Calu3 (cell line): ENCODE measurements around the gene CHST12. TPM values are rescaled to one million over a fixed set of nuclear protein-coding genes. Genes with fewer than 3 reads are reported as not detected.

Experiments
- BruUV-seq: library from RNA; stranded (reverse); fragments of 400-500 nt; replicated peaks from 2 replicates; lab custom pipeline; 2021; lab: Mats Ljungman, UMichigan
- CTCF ChIA-PET: fragments of 300-600 bp; sonication (Branson Sonifier 250); formaldehyde crosslinking; loops from one replicate; lab custom pipeline; 2022; ENCODE audit warnings: antibody characterized with exemption; lab: Charles Lee
- DNase-seq: peaks from one replicate; pipeline ENCODE4 v3.0.0; 2022
- H3K27ac Mint-ChIP-seq: one replicate; pipeline ENCODE4 v1.8.0; 2022; ENCODE audit warnings: mixed read lengths; ENCODE audit not compliant: unreplicated experiment
- H3K27me3 Mint-ChIP-seq: one replicate; pipeline ENCODE4 v1.8.0; 2022; ENCODE audit warnings: mixed read lengths; ENCODE audit not compliant: unreplicated experiment
- H3K36me3 Mint-ChIP-seq: one replicate; pipeline ENCODE4 v1.8.0; 2022; ENCODE audit warnings: mild to moderate bottlenecking, moderate library complexity, mixed read lengths; ENCODE audit not compliant: insufficient read depth, unreplicated experiment
- H3K4me1 Mint-ChIP-seq: one replicate; pipeline ENCODE4 v1.8.0; 2022; ENCODE audit warnings: mild to moderate bottlenecking, low read depth, mixed read lengths; ENCODE audit not compliant: unreplicated experiment
- H3K4me3 Mint-ChIP-seq: one replicate; pipeline ENCODE4 v1.8.0; 2022; ENCODE audit warnings: mild to moderate bottlenecking, low read depth, moderate library complexity, mixed read lengths; ENCODE audit not compliant: unreplicated experiment
- H3K9me3 Mint-ChIP-seq: one replicate; pipeline ENCODE4 v1.8.0; 2022; ENCODE audit warnings: low read depth, mixed read lengths; ENCODE audit not compliant: unreplicated experiment
- CTCF ChIP-seq: fragments of 200-600 bp; IDR thresholded peaks from one replicate; pipeline ENCODE4 v1.8.0; 2022; ENCODE audit warnings: antibody characterized with exemption; ENCODE audit not compliant: unreplicated experiment
- intact Hi-C: fragments of 100-400 bp; cut with micrococcal nuclease; formaldehyde crosslinking; loops from one replicate; pipeline ENCODE4 v1.10.0; 2022; ENCODE audit not compliant: unreplicated experiment
- total RNA-seq: library from RNA; stranded (reverse); gene quantifications from 2 replicates; pipeline ENCODE4 v1.2.3, GENCODE V29; 2022

The CHST12 gene
- total RNA-seq, 1 experiment from 2014 or later, result 21.2 TPM

- Mint-ChIP-seq H3K4me1 (no peaks in the 10 kb centered on the region), H3K27me3 (peaks cover 100% of the 10 kb centered on the region), H3K36me3 (peaks cover 15% of the 10 kb centered on the region), H3K4me3 (no peak overlapping the region), H3K27ac (no peak overlapping the region), H3K9me3 (peaks cover 6% of the 10 kb centered on the region)
- CTCF ChIA-PET, result no interaction called here
- intact Hi-C loops, result no loop called here
- no peak for DNase-seq
- no TSS peak for BruUV-seq
- TF ChIP-seq CTCF, result no peak
Observed at GRCh38 chr7:2496375-2496774, 93.0 kb downstream of the CHST12 start.

- intact Hi-C loops, result no loop called here
- no TSS peak for BruUV-seq
- Mint-ChIP-seq H3K9me3 (peaks cover 2% of the 10 kb centered on the region), H3K4me3 (no peak overlapping the region), H3K27ac (no peak overlapping the region), H3K27me3 (peaks cover 95% of the 10 kb centered on the region), H3K4me1 (no peaks in the 10 kb centered on the region), H3K36me3 (peaks cover 15% of the 10 kb centered on the region)
- CTCF ChIA-PET, result no interaction called here
- no peak for TF ChIP-seq CTCF
- DNase-seq, result no peak
Observed at GRCh38 chr7:2497065-2497464, 93.7 kb downstream of the CHST12 start.

DNA sequence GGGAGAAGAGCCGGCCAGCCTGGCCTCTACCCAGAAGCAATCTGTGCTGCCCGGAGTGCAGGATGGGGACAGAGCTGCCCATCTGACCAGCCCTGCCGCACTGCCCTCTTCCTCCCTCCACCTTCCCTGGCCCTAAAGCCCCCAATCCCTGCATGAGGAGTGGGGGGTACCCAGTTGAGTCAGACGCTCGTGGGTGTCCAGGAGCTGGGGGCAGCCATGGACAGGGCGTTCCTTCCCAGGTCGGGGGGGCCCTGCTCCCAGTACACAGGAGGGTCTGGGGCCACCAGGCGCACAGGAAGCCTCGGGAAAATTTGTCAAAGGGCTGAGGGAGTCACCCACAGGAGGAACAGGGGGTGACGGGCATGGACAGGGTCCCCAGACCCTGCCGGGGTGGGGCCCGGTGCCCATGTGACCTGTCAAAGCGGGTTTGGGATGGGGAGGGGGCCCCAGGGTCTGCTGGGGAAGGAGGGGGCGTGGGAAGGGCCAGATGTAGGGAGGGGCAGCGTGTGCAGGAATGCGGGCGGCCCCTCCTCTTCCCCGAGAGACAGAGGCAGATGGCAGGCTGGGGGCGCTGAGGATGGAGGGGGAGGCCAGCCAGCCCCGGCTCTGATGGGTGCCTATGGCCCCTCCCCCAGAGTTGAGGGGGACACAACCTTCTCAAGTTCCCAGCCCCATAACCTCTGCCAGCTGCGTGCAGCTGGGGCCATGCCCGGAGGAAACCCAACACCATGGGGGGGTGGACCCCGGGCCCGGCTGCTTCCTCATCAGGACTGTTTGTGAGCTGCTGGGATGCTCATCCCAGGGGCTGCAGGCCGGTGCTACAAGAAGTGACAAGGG lies 94.3 kb downstream of the CHST12 start:
- no peak for TF ChIP-seq CTCF
- CTCF ChIA-PET, result interaction anchor here (0.5 to 1.5 kb wide), 5 partner anchors 11 to 74 kb away, joined by 3 to 4 read pairs (median 3); no protein-coding TSS in a partner anchor

More for the DNA sequence above, 94.3 kb downstream of the CHST12 start:
- DNase-seq, result no peak
- BruUV-seq, result no TSS peak
- Mint-ChIP-seq H3K36me3 (peaks cover 10% of the 10 kb centered on the region), H3K27me3 (peaks cover 88% of the 10 kb centered on the region), H3K27ac (no peak overlapping the region), H3K4me3 (no peak overlapping the region), H3K9me3 (no peaks in the 10 kb centered on the region), H3K4me1 (no peaks in the 10 kb centered on the region)
- intact Hi-C loops, result no loop called here

Other genes with a start within 250 kb of the CHST12 start
- gene MAD1L1, start 170.7 kb upstream of the CHST12 start, total RNA-seq, result 85.2 and 86.0 TPM in 2 replicates
- gene MRM2, start 161.4 kb upstream of the CHST12 start, total RNA-seq, result 60.1 and 64.3 TPM in 2 replicates
- 52.2 and 65.6 TPM in 2 replicates for gene NUDT1, start 161.4 kb upstream of the CHST12 start, total RNA-seq
- gene SNX8, start 89.2 kb upstream of the CHST12 start, total RNA-seq, result 57.0 and 70.3 TPM in 2 replicates
- 333 and 347 TPM in 2 replicates for gene EIF3B, start 48.8 kb upstream of the CHST12 start, total RNA-seq
- not detected in 2 replicates for gene GRIFIN, start 72.8 kb downstream of the CHST12 start, total RNA-seq
- 46.8 and 59.1 TPM in 2 replicates for gene LFNG, start 116.2 kb downstream of the CHST12 start, total RNA-seq
- gene BRAT1, start 151.9 kb downstream of the CHST12 start, total RNA-seq, result 56.2 and 59.6 TPM in 2 replicates
- gene IQCE, start 155.4 kb downstream of the CHST12 start, total RNA-seq, result 94.8 and 96.4 TPM in 2 replicates
- gene TTYH3, start 228.4 kb downstream of the CHST12 start, total RNA-seq, result 167 and 187 TPM in 2 replicates